GM12801 (cell line): ENCODE data around the gene GSTP1.

Source experiments
- CTCF ChIP-seq: IDR thresholded peaks from one replicate; pipeline ENCODE4 v1.5.1; 2011; ENCODE audit warnings: control low read depth; ENCODE audit not compliant: insufficient read length; ENCODE audit errors: extremely low read depth

Gene GSTP1

DNA sequence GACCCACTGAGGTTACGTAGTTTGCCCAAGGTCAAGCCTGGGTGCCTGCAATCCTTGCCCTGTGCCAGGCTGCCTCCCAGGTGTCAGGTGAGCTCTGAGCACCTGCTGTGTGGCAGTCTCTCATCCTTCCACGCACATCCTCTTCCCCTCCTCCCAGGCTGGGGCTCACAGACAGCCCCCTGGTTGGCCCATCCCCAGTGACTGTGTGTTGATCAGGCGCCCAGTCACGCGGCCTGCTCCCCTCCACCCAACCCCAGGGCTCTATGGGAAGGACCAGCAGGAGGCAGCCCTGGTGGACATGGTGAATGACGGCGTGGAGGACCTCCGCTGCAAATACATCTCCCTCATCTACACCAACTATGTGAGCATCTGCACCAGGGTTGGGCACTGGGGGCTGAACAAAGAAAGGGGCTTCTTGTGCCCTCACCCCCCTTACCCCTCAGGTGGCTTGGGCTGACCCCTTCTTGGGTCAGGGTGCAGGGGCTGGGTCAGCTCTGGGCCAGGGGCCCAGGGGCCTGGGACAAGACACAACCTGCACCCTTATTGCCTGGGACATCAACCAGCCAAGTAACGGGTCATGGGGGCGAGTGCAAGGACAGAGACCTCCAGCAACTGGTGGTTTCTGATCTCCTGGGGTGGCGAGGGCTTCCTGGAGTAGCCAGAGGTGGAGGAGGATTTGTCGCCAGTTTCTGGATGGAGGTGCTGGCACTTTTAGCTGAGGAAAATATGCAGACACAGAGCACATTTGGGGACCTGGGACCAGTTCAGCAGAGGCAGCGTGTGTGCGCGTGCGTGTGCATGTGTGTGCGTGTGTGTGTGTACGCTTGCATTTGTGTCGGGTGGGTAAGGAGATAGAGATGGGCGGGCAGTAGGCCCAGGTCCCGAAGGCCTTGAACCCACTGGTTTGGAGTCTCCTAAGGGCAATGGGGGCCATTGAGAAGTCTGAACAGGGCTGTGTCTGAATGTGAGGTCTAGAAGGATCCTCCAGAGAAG, 1.6 kb downstream of the GSTP1 start:
- TF ChIP-seq CTCF: no peak

DNA sequence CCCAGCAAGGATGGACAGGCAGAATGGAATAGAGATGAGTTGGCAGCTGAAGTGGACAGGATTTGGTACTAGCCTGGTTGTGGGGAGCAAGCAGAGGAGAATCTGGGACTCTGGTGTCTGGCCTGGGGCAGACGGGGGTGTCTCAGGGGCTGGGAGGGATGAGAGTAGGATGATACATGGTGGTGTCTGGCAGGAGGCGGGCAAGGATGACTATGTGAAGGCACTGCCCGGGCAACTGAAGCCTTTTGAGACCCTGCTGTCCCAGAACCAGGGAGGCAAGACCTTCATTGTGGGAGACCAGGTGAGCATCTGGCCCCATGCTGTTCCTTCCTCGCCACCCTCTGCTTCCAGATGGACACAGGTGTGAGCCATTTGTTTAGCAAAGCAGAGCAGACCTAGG, 2.3 kb downstream of the GSTP1 start:
- TF ChIP-seq CTCF: no peak

- TF ChIP-seq CTCF: no peak
Observed at GRCh38 chr11:67586568-67587250, 3.1 kb downstream of the GSTP1 start.

DNA sequence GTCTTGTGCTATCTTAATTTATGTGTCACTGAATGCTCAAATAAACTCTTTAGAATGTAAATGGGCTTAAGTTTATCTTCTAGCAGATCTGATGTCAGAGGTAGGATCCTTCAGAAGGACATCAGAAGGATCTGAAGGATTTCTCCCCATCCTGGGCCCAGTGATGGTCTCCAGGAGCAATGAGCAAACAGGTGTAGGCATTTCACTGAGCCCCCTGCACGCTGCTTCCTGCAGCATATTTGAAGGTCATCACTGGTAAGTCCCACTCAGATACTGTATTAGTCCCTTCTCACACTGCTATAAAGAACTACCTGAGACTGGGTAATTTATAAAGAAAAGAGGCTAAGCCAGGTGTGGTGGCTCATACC, 4.5 kb downstream of the GSTP1 start:
- no peak for TF ChIP-seq CTCF

- no peak for TF ChIP-seq CTCF
Observed at GRCh38 chr11:67592880-67593564, 9.4 kb downstream of the GSTP1 start.

GRCh38 chr11:67593565-67593905, 9.9 kb downstream of the GSTP1 start:
- TF ChIP-seq CTCF: no peak

GRCh38 chr11:67594480-67594879, 10.9 kb downstream of the GSTP1 start:
- no peak for TF ChIP-seq CTCF
